ENCODE measurements around the gene DCBLD2.

Gene DCBLD2

DNA sequence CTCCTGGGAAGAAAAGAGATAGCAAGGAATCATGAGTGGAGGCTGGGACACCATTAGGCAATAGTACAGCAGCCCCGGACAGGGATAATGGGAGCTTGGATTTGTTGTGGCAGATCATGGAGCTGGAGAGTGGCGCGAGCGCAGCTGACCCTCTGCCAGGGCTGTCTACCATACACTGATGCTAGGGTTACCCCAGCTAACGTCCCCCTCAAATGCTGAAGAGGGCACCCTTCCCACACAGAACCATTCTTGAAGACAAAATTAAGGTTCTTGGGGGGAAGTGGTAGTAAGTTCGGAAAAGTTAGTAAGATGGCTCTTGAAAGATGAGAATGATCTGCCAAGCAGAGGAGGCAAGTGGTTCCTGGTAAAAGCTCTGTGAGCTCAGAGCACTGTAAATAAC lies 77.2 kb downstream of the DCBLD2 start:
- H3K27ac ChIP-seq (ENCODE audit: low read depth, low read length) = no peak overlapping the region
- H3K4me1 ChIP-seq (ENCODE audit: insufficient read depth, low read length) = no peaks in the 10 kb centered on the region
- H3K27me3 ChIP-seq (ENCODE audit: control insufficient read depth in 1 of 2, insufficient read depth in 2 of 2, low read length in 2 of 2) = no peaks in the 10 kb centered on the region
- no peak overlapping the region for H3K9ac ChIP-seq (ENCODE audit: low read length)
- H3K4me3 ChIP-seq (ENCODE audit: low read depth in 1 of 2, low read length in 2 of 2) = no peak overlapping the region
- no peaks in the 10 kb centered on the region for H3K9me3 ChIP-seq (ENCODE audit: low read length)
- H3K36me3 ChIP-seq (ENCODE audit: insufficient read depth, low read length) = no peaks in the 10 kb centered on the region

DNA sequence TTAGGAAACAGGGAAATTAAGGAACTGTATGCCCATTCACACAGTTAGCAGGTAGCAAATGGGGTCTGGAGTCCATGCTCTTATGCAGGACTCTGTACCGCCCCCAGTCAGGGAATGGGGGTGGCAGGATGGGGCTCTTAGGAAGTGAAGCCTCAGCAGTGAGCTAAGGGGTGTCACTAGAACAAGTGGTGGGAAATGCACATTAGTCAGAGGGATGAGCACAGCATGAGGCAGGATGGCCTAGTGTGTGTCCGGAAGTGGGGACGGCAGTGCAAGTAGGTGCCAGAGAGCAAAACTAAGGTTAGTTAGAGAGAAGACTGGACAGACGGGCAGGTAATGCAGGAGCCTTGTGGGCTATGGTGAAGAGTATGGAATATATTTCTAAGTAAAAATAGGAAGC lies 77.7 kb downstream of the DCBLD2 start:
- no peaks in the 10 kb centered on the region for H3K9me3 ChIP-seq (ENCODE audit: low read length)
- H3K27me3 ChIP-seq (ENCODE audit: control insufficient read depth in 1 of 2, insufficient read depth in 2 of 2, low read length in 2 of 2) = no peaks in the 10 kb centered on the region
- no peak overlapping the region for H3K27ac ChIP-seq (ENCODE audit: low read depth, low read length)
- H3K4me1 ChIP-seq (ENCODE audit: insufficient read depth, low read length) = no peaks in the 10 kb centered on the region
- no peak overlapping the region for H3K4me3 ChIP-seq (ENCODE audit: low read depth in 1 of 2, low read length in 2 of 2)
- no peaks in the 10 kb centered on the region for H3K36me3 ChIP-seq (ENCODE audit: insufficient read depth, low read length)
- H3K9ac ChIP-seq (ENCODE audit: low read length) = no peak overlapping the region

DNA sequence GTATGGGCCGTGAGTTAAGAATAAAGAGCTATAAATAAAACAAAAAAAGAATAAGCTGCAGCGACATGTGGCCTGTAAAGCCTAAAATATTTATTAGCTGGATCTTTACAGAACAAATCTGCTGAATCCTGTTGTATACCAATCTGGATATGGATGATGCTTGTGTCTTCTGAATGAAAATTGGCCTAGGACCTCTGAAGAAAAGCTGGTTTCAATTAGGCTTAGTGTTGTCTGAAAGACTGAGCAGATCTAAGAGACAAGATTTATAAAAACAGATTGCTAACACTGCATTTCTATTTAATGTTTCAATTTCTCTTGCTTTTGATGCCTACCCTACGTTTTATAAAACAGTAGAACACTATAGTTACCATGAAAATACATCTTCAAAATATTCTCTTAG lies 80.4 kb downstream of the DCBLD2 start:
- no peak overlapping the region for H3K9ac ChIP-seq (ENCODE audit: low read length)
- no peak overlapping the region for H3K4me3 ChIP-seq (ENCODE audit: low read depth in 1 of 2, low read length in 2 of 2)
- H3K27ac ChIP-seq (ENCODE audit: low read depth, low read length) = no peak overlapping the region
- H3K9me3 ChIP-seq (ENCODE audit: low read length) = no peaks in the 10 kb centered on the region
- H3K27me3 ChIP-seq (ENCODE audit: control insufficient read depth in 1 of 2, insufficient read depth in 2 of 2, low read length in 2 of 2) = no peaks in the 10 kb centered on the region
- no peaks in the 10 kb centered on the region for H3K4me1 ChIP-seq (ENCODE audit: insufficient read depth, low read length)
- H3K36me3 ChIP-seq (ENCODE audit: insufficient read depth, low read length) = peaks cover 12% of the 10 kb centered on the region

DNA sequence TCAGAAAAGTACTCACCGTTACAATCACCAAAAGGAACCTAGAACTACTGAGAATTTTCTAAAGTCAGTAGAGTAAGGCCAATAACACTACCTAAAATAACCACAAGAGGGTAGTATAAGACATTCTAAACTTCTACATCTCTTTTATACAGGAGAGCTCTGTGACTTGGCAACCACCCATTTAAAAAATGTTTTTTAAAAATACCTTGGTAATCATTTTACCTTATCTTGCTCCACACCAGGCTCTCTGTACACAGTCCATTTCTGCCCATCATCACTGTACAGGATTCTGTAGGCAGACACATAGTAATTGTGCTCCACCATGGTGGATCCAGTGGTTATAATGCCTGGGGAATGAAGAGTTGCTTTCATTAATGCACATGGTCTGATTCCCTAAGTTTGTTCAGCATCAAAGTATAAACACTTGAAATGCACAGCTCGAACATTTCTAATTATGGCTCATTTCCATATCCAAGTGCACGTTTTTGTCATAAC lies 83.9 kb downstream of the DCBLD2 start:
- no peak overlapping the region for H3K9ac ChIP-seq (ENCODE audit: low read length)
- no peaks in the 10 kb centered on the region for H3K27me3 ChIP-seq (ENCODE audit: control insufficient read depth in 1 of 2, insufficient read depth in 2 of 2, low read length in 2 of 2)
- H3K27ac ChIP-seq (ENCODE audit: low read depth, low read length) = no peak overlapping the region
- H3K36me3 ChIP-seq (ENCODE audit: insufficient read depth, low read length) = peaks cover 12% of the 10 kb centered on the region
- no peak overlapping the region for H3K4me3 ChIP-seq (ENCODE audit: low read depth in 1 of 2, low read length in 2 of 2)
- no peaks in the 10 kb centered on the region for H3K4me1 ChIP-seq (ENCODE audit: insufficient read depth, low read length)
- no peaks in the 10 kb centered on the region for H3K9me3 ChIP-seq (ENCODE audit: low read length)

DNA sequence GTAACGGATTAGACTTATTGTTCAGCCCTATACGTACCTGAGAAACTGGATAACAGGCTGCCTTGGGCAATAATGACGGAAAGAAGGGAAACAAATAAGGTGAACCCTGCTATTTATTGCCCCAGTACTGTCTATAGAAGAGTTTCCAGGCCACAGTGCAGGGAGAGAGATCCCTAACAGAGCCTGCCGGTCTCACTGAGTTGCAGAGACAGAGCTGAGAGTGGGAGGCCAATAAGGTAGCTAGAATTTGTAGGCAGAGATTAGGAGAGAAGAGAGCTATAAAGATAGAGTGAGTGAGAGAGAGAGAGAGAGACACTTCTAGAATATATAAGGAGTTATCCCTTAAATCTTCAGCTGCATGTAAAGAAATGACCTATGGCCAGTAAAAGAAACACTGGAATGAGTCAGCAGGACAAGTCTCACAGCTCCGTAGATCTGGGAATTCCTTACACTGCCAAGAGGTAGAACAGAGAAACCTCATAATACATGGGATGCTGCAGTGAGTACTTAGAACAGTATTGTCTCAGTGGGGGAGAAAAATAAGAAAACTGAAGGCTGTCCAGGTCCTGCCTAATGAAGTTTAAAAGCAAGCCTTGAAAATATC lies 86.6 kb downstream of the DCBLD2 start:
- Histone ChIP-seq H3K27ac (ENCODE audit: low read depth, low read length) (no peak overlapping the region), H3K9me3 (ENCODE audit: low read length) (no peaks in the 10 kb centered on the region), H3K9ac (ENCODE audit: low read length) (no peak overlapping the region), H3K27me3 (ENCODE audit: control insufficient read depth in 1 of 2, insufficient read depth in 2 of 2, low read length in 2 of 2) (no peaks in the 10 kb centered on the region), H3K36me3 (ENCODE audit: insufficient read depth, low read length) (peaks cover 19% of the 10 kb centered on the region), H3K4me3 (ENCODE audit: low read depth in 1 of 2, low read length in 2 of 2) (no peak overlapping the region), H3K4me1 (ENCODE audit: insufficient read depth, low read length) (no peaks in the 10 kb centered on the region)

DNA sequence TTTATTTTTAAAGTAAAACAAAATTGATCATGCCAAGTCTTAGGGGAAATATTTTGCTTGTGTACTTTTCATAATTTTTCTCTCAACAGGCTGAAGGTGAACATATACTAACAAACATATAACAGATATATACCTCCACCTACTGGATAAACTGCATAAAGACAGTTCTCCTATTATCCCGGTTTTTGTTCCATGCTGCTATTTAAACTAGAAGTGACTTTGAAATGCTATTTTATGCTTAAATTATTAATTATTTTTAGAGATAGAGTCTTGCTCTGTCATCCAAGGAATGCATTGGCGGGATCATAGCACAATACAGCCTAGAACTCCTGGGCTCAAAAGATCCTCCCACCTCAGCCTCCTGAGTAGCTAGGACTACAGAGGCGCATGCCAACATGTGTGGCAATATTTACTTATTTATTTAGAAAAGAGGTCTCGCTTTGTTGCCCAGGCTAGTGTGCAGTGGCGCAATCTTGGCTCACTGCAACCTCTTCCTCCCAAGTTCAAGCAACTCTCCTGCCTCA lies 88.6 kb downstream of the DCBLD2 start:
- Histone ChIP-seq H3K27me3 (ENCODE audit: control insufficient read depth in 1 of 2, insufficient read depth in 2 of 2, low read length in 2 of 2) (no peaks in the 10 kb centered on the region), H3K4me1 (ENCODE audit: insufficient read depth, low read length) (no peaks in the 10 kb centered on the region), H3K9me3 (ENCODE audit: low read length) (no peaks in the 10 kb centered on the region), H3K27ac (ENCODE audit: low read depth, low read length) (no peak overlapping the region), H3K9ac (ENCODE audit: low read length) (no peak overlapping the region), H3K36me3 (ENCODE audit: insufficient read depth, low read length) (peaks cover 20% of the 10 kb centered on the region), H3K4me3 (ENCODE audit: low read depth in 1 of 2, low read length in 2 of 2) (no peak overlapping the region)

DNA sequence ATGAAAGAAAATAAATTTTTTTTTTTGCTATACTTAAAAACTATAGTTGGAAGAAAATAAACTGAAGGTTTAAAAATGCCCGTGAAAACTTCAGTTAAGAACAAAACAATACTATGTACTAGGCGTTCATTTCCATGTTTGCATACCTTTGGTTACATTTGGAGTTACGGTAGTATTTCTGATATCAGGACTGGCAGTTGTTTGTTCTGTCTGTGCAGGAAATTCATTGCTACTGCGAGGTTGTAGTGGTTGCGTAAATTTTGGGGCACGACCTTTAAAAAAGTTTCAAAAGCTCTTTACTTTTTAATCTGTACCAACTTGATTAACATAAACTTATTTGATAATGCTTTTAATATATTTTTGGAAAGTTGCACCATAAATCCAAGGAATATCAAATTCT lies 90.4 kb downstream of the DCBLD2 start:
- no peak overlapping the region for H3K9ac ChIP-seq (ENCODE audit: low read length)
- H3K36me3 ChIP-seq (ENCODE audit: insufficient read depth, low read length) = peaks cover 27% of the 10 kb centered on the region

DNA sequence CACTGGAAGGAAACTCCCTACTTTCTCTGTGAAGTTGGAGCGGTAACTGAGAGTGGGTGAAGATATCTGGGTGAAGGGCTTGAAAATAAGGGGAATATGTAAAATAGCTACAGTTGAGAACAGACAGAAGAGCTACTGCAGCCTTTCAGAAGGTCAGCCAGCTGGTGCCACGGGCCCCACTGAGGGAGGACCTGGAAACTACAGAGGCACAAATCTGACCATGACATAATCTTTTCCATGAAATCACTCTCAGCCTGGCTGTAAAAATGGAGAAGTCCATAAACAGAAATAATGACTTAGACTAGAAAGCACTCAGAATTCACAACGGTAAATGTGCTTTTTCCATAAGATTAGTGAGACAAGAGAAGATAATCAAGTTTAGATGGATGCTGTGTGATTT lies 91.9 kb downstream of the DCBLD2 start:
- Histone ChIP-seq H3K27ac (ENCODE audit: low read depth, low read length) (no peak overlapping the region), H3K9me3 (ENCODE audit: low read length) (no peaks in the 10 kb centered on the region), H3K27me3 (ENCODE audit: control insufficient read depth in 1 of 2, insufficient read depth in 2 of 2, low read length in 2 of 2) (no peaks in the 10 kb centered on the region), H3K4me1 (ENCODE audit: insufficient read depth, low read length) (no peaks in the 10 kb centered on the region), H3K9ac (ENCODE audit: low read length) (no peak overlapping the region), H3K4me3 (ENCODE audit: low read depth in 1 of 2, low read length in 2 of 2) (no peak overlapping the region), H3K36me3 (ENCODE audit: insufficient read depth, low read length) (peaks cover 33% of the 10 kb centered on the region)

More for the DNA sequence above, 90.4 kb downstream of the DCBLD2 start:
- Histone ChIP-seq H3K27ac (ENCODE audit: low read depth, low read length) (no peak overlapping the region), H3K27me3 (ENCODE audit: control insufficient read depth in 1 of 2, insufficient read depth in 2 of 2, low read length in 2 of 2) (no peaks in the 10 kb centered on the region), H3K4me1 (ENCODE audit: insufficient read depth, low read length) (no peaks in the 10 kb centered on the region), H3K4me3 (ENCODE audit: low read depth in 1 of 2, low read length in 2 of 2) (no peak overlapping the region), H3K9me3 (ENCODE audit: low read length) (no peaks in the 10 kb centered on the region)

DNA sequence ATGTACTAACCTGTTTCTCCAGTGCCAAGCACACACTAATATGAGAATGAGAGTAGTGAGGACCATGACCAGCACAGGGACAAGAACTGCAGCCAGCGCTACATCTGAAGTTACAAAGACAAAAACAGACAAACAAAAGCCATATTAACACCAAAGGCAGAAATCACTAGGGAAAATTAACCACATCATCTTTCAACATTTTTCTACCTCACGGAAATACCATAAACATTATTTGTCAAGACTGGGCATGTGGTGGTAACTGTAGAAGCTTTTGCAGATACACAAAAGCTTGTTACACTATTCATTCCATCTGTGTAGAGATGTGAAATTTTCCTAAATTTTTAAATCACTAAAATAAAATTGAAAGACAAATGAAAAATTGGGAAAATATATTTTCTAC lies 93.4 kb downstream of the DCBLD2 start:
- Histone ChIP-seq H3K36me3 (ENCODE audit: insufficient read depth, low read length) (peaks cover 33% of the 10 kb centered on the region), H3K27ac (ENCODE audit: low read depth, low read length) (no peak overlapping the region), H3K4me1 (ENCODE audit: insufficient read depth, low read length) (no peaks in the 10 kb centered on the region), H3K4me3 (ENCODE audit: low read depth in 1 of 2, low read length in 2 of 2) (no peak overlapping the region), H3K9ac (ENCODE audit: low read length) (no peak overlapping the region), H3K27me3 (ENCODE audit: control insufficient read depth in 1 of 2, insufficient read depth in 2 of 2, low read length in 2 of 2) (no peaks in the 10 kb centered on the region), H3K9me3 (ENCODE audit: low read length) (no peaks in the 10 kb centered on the region)

DNA sequence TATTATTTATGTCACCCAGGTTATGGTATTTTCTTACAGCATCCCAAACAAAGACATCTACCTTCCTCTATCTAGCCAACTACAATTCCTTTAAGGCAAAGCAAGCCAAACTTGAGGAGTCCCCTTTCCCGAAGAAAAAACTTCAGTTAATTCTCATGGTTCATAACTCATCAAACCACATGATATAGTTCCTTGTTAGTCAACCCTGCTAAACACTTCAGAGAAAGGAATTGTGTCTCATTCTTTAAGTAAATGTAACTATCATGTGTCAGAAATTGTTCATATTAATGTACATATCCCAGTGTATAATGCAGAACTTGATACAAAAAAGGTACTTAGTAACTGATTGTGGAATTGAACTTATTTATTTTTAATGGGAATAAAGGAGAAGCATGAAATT lies 93.9 kb downstream of the DCBLD2 start:
- H3K4me1 ChIP-seq (ENCODE audit: insufficient read depth, low read length) = no peaks in the 10 kb centered on the region
- peaks cover 33% of the 10 kb centered on the region for H3K36me3 ChIP-seq (ENCODE audit: insufficient read depth, low read length)
- H3K9ac ChIP-seq (ENCODE audit: low read length) = no peak overlapping the region

DNA sequence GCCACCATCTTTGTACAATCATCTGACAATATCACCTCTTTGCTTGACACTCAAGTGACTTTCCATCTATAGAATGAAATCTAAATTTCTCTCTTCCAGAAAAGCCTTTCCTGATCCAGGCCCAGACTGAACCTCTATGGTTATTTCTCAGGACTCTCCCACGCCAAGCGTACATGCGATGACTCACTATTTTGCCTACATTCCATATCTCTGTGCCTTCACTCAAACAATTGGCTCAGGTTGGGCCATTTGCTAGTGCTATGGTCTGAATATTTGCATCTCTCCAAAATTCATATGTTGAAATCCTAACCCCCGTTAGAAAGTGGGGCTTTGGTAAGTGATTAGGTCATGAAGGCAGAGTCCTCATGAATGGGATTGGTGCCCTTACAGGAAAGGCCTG lies 94.5 kb downstream of the DCBLD2 start:
- Histone ChIP-seq H3K9me3 (ENCODE audit: low read length) (no peaks in the 10 kb centered on the region), H3K9ac (ENCODE audit: low read length) (no peak overlapping the region), H3K36me3 (ENCODE audit: insufficient read depth, low read length) (peaks cover 33% of the 10 kb centered on the region), H3K4me3 (ENCODE audit: low read depth in 1 of 2, low read length in 2 of 2) (no peak overlapping the region), H3K27ac (ENCODE audit: low read depth, low read length) (no peak overlapping the region), H3K4me1 (ENCODE audit: insufficient read depth, low read length) (no peaks in the 10 kb centered on the region), H3K27me3 (ENCODE audit: control insufficient read depth in 1 of 2, insufficient read depth in 2 of 2, low read length in 2 of 2) (no peaks in the 10 kb centered on the region)

More for the DNA sequence above, 93.9 kb downstream of the DCBLD2 start:
- Histone ChIP-seq H3K4me3 (ENCODE audit: low read depth in 1 of 2, low read length in 2 of 2) (no peak overlapping the region), H3K27me3 (ENCODE audit: control insufficient read depth in 1 of 2, insufficient read depth in 2 of 2, low read length in 2 of 2) (no peaks in the 10 kb centered on the region), H3K27ac (ENCODE audit: low read depth, low read length) (no peak overlapping the region), H3K9me3 (ENCODE audit: low read length) (no peaks in the 10 kb centered on the region)

DNA sequence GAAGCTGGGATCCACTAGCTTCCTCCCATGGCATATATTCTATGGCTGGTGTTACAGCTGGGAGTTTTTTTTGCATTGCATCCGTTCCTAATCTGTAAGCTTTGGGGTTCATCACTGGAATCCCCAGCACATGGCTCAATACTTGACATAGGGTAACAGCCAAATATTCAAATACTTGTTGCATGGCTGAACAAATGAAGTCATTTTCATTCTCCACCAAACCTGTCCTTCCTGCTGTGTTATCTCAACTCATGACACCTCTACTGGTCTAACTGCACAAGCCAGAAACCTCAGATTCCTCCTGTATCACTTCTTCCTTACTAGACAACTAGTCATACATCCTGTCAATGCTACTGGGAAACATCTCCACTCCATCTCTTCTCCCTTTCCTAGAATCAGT lies 95.0 kb downstream of the DCBLD2 start:
- H3K4me1 ChIP-seq (ENCODE audit: insufficient read depth, low read length) = no peaks in the 10 kb centered on the region
- no peaks in the 10 kb centered on the region for H3K9me3 ChIP-seq (ENCODE audit: low read length)
- H3K4me3 ChIP-seq (ENCODE audit: low read depth in 1 of 2, low read length in 2 of 2) = no peak overlapping the region
- no peak overlapping the region for H3K27ac ChIP-seq (ENCODE audit: low read depth, low read length)
- peaks cover 35% of the 10 kb centered on the region for H3K36me3 ChIP-seq (ENCODE audit: insufficient read depth, low read length)
- H3K27me3 ChIP-seq (ENCODE audit: control insufficient read depth in 1 of 2, insufficient read depth in 2 of 2, low read length in 2 of 2) = no peaks in the 10 kb centered on the region
- no peak overlapping the region for H3K9ac ChIP-seq (ENCODE audit: low read length)

Measured in muscle layer of colon (tissue), 2 donors.